ENCODE results near the gene TFDP3. TPM values are rescaled to one million over a fixed set of nuclear protein-coding genes. Genes with fewer than 3 reads are reported as not detected.

The TFDP3 gene
- total RNA-seq, 4 donors from 2014 or later = not detected

GRCh38 chrX:133171962-133172708, 46.0 kb downstream of the TFDP3 start:
- 26 to 63% methylated on average over 1 of the region's 1 CpG for WGBS, 2 donors
- H3K27me3 ChIP-seq = no peaks in the 10 kb centered on the region
- H3K4me1 ChIP-seq = no peaks in the 10 kb centered on the region
- H3K36me3 ChIP-seq = no peaks in the 10 kb centered on the region
- intact Hi-C loops (cut with DNase I) = no loop called here
- TF ChIP-seq POLR2A (IDR thresholded peaks at IDR 0.05) = no peak
- TF ChIP-seq, protein P1, sequence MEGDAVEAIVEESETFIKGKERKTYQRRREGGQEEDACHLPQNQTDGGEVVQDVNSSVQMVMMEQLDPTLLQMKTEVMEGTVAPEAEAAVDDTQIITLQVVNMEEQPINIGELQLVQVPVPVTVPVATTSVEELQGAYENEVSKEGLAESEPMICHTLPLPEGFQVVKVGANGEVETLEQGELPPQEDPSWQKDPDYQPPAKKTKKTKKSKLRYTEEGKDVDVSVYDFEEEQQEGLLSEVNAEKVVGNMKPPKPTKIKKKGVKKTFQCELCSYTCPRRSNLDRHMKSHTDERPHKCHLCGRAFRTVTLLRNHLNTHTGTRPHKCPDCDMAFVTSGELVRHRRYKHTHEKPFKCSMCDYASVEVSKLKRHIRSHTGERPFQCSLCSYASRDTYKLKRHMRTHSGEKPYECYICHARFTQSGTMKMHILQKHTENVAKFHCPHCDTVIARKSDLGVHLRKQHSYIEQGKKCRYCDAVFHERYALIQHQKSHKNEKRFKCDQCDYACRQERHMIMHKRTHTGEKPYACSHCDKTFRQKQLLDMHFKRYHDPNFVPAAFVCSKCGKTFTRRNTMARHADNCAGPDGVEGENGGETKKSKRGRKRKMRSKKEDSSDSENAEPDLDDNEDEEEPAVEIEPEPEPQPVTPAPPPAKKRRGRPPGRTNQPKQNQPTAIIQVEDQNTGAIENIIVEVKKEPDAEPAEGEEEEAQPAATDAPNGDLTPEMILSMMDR (IDR thresholded peaks at IDR 0.05) = peak in 3 of 6 experiments; percentile 32 to 43 (median 35)
- H3K4me3 ChIP-seq (replicated peaks in 1 of 3) = no peak overlapping the region
- H3K27ac ChIP-seq = no peak overlapping the region
- DNase-seq = no peak
- no peaks in the 10 kb centered on the region for H3K9me3 ChIP-seq

Small RNA genes within 50 kb of the gene (small RNA-seq; reads per million reads assigned to genes)
- not detected for gene RNU1-115P

Other genes with a start within 250 kb of the TFDP3 start
- gene USP26, start 121.2 kb downstream of the TFDP3 start, total RNA-seq = not detected
- gene GPC4, start 197.1 kb upstream of the TFDP3 start, total RNA-seq = 10 to 100 TPM in 2 of 4 donors, 1 to 10 TPM in 2; 8.5 to 17.4 (median 12.3) TPM

Measured in thyroid gland (tissue), 4 donors.